Measurements from ENCODE around the gene PCDHA1.

The PCDHA1 gene

DNA sequence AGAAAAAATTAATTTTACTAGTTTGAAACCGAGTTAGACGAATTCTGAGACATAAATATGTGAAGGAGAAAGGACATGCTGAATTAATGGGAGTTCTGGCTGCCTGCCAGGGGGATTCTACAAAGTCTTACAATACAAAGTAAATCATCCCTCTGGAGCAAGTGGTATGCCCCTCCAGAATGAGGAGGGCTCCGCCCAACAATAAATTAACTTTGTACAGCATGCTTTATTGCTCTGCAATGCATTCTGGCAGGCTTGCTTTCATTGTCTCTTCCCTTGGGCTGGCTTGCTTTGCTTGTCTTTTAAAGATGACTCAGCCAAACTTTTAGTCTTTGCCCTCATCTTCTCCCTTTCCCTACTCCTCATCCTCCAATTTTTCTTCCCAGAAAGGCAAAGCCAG, 253.6 kb downstream of the PCDHA1 start:
- TF ChIP-seq ZNF2 (tag by site-specific recombination; IDR thresholded peaks at IDR 0.05) (no peak), YY1 (tag by site-specific recombination; IDR thresholded peaks at IDR 0.05) (no peak), ZNF510 (tag by site-specific recombination; IDR thresholded peaks at IDR 0.05; ENCODE audit: insufficient replicate concordance) (no peak), MEIS1 (CRISPR knock-in tag; IDR thresholded peaks at IDR 0.05; ENCODE audit: borderline replicate concordance) (peak; percentile 52; the same call in 1 of the 2 replicates), SP7 (tag by site-specific recombination; IDR thresholded peaks at IDR 0.05) (0 out of 2 replicates have a peak, but pooled peaks have one; percentile 39), PRDM1 (tag by site-specific recombination; IDR thresholded peaks at IDR 0.05) (peak; percentile 6; the same call in 1 of the 2 replicates), ZNF768 (tag by site-specific recombination; IDR thresholded peaks at IDR 0.05) (no peak), TRIM28 (IDR thresholded peaks at IDR 0.05; ENCODE audit: borderline replicate concordance, low read length) (no peak)
- TF ChIP-seq, protein P1, sequence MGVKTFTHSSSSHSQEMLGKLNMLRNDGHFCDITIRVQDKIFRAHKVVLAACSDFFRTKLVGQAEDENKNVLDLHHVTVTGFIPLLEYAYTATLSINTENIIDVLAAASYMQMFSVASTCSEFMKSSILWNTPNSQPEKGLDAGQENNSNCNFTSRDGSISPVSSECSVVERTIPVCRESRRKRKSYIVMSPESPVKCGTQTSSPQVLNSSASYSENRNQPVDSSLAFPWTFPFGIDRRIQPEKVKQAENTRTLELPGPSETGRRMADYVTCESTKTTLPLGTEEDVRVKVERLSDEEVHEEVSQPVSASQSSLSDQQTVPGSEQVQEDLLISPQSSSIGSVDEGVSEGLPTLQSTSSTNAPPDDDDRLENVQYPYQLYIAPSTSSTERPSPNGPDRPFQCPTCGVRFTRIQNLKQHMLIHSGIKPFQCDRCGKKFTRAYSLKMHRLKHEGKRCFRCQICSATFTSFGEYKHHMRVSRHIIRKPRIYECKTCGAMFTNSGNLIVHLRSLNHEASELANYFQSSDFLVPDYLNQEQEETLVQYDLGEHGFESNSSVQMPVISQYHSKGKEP (tag by site-specific recombination; IDR thresholded peaks at IDR 0.05), result peak; percentile 92
- TF ChIP-seq, protein P2, sequence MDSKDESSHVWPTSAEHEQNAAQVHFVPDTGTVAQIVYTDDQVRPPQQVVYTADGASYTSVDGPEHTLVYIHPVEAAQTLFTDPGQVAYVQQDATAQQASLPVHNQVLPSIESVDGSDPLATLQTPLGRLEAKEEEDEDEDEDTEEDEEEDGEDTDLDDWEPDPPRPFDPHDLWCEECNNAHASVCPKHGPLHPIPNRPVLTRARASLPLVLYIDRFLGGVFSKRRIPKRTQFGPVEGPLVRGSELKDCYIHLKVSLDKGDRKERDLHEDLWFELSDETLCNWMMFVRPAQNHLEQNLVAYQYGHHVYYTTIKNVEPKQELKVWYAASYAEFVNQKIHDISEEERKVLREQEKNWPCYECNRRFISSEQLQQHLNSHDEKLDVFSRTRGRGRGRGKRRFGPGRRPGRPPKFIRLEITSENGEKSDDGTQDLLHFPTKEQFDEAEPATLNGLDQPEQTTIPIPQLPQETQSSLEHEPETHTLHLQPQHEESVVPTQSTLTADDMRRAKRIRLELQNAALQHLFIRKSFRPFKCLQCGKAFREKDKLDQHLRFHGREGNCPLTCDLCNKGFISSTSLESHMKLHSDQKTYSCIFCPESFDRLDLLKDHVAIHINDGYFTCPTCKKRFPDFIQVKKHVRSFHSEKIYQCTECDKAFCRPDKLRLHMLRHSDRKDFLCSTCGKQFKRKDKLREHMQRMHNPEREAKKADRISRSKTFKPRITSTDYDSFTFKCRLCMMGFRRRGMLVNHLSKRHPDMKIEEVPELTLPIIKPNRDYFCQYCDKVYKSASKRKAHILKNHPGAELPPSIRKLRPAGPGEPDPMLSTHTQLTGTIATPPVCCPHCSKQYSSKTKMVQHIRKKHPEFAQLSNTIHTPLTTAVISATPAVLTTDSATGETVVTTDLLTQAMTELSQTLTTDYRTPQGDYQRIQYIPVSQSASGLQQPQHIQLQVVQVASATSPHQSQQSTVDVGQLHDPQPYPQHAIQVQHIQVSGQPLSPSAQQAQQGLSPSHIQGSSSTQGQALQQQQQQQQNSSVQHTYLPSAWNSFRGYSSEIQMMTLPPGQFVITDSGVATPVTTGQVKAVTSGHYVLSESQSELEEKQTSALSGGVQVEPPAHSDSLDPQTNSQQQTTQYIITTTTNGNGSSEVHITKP (tag by site-specific recombination; IDR thresholded peaks at IDR 0.05), result peak; percentile 54
- Histone ChIP-seq H3K4me3 (ENCODE audit: low read depth, low read length) (no peak overlapping the region), H3K4me1 (ENCODE audit: control insufficient read depth, insufficient read depth, low read length) (peaks cover 14% of the 10 kb centered on the region), H3K36me3 (ENCODE audit: control insufficient read depth in 2 of 2, insufficient read depth in 1 of 2, low read length in 2 of 2) (no peaks in the 10 kb centered on the region), H3K9me3 (ENCODE audit: control insufficient read depth, insufficient read depth, low read depth, low read length) (no peaks in the 10 kb centered on the region), H3K27ac (ENCODE audit: extremely low read depth, low read depth, low read length) (peak overlapping the region; percentile 25)
- ChIA-PET POLR2A (interaction anchor here (0.7 to 2.3 kb wide), 2 partner anchors 74 to 113 kb away, joined by 3 to 11 read pairs; partner anchors contain the start of gene PCDHAC2), CTCF (interaction anchor here (0.6 to 3.8 kb wide), 37 partner anchors 13 to 255 kb away, joined by 3 to 81 read pairs (median 4); partner anchors contain the start of genes PCDHA10, PCDHA11, PCDHA13 and PCDHA8)

DNA sequence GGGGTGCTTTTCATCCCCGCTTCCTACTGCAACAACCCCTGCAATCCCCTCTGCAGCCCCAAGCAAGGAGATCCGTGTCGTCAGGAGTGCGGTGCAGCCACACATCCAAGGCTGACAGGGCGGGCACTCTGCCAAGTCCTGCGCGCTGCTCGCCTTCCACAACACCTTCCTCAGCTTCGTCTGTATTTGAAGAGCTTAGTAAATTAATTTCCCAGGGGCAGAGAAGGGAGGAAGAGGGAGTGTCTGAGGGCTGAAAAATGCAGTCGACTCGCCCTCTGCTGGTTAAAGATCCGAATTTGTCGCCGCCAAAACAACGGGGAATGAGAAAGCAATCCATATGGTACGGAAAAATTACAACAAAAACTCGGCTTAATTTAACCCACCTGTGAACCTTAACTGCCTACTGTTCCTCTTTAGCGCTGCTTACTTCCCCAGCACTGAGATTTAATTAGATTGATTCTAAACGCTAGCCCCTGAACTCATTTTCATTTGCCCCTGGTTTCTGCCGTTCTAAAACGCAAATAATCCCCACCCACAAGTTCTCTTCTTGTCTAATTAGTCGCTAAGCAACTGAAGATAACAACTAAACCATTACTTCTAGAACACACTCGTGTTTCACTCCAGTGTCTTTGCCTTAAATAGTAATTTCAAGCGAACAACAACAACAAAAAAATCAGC, 254.3 kb downstream of the PCDHA1 start:
- Histone ChIP-seq H3K4me1 (ENCODE audit: control insufficient read depth, insufficient read depth, low read length) (peaks cover 14% of the 10 kb centered on the region), H3K4me3 (ENCODE audit: low read depth, low read length) (peak overlapping the region; percentile 32), H3K27ac (ENCODE audit: extremely low read depth, low read depth, low read length) (peak overlapping the region; percentile 25; the same call in 1 of the 2 replicates), H3K9me3 (ENCODE audit: control insufficient read depth, insufficient read depth, low read depth, low read length) (no peaks in the 10 kb centered on the region), H3K36me3 (ENCODE audit: control insufficient read depth in 2 of 2, insufficient read depth in 1 of 2, low read length in 2 of 2) (no peaks in the 10 kb centered on the region)
- ChIA-PET CTCF (interaction anchor here (0.6 to 3.8 kb wide), 43 partner anchors 13 to 256 kb away, joined by 3 to 81 read pairs (median 4); partner anchors contain the start of genes PCDHA10, PCDHA11, PCDHA13 and PCDHA8), POLR2A (interaction anchor here (0.7 to 2.3 kb wide), 3 partner anchors 74 to 171 kb away, joined by 3 to 11 read pairs (median 3); partner anchors contain the start of gene PCDHAC2)
- TF ChIP-seq, protein P3, sequence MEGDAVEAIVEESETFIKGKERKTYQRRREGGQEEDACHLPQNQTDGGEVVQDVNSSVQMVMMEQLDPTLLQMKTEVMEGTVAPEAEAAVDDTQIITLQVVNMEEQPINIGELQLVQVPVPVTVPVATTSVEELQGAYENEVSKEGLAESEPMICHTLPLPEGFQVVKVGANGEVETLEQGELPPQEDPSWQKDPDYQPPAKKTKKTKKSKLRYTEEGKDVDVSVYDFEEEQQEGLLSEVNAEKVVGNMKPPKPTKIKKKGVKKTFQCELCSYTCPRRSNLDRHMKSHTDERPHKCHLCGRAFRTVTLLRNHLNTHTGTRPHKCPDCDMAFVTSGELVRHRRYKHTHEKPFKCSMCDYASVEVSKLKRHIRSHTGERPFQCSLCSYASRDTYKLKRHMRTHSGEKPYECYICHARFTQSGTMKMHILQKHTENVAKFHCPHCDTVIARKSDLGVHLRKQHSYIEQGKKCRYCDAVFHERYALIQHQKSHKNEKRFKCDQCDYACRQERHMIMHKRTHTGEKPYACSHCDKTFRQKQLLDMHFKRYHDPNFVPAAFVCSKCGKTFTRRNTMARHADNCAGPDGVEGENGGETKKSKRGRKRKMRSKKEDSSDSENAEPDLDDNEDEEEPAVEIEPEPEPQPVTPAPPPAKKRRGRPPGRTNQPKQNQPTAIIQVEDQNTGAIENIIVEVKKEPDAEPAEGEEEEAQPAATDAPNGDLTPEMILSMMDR (tag by site-specific recombination; IDR thresholded peaks at IDR 0.05), result peak; percentile 20; the same call in 1 of the 2 replicates
- TF ChIP-seq ZBTB17 (tag by site-specific recombination; IDR thresholded peaks at IDR 0.05), result peak; percentile 54; the same call in 1 of the 2 replicates
- TF ChIP-seq WT1 (tag by site-specific recombination; IDR thresholded peaks at IDR 0.05), result peak; percentile 50; the same call in 1 of the 2 replicates
- peak; percentile 61 for TF ChIP-seq ZNF654 (tag by site-specific recombination; IDR thresholded peaks at IDR 0.05; ENCODE audit: low read depth)
- no peak for TF ChIP-seq MZF1 (tag by site-specific recombination; IDR thresholded peaks at IDR 0.05; ENCODE audit: borderline replicate concordance)
- TF ChIP-seq ZNF112 (tag by site-specific recombination; IDR thresholded peaks at IDR 0.05), result no peak
- no peak for TF ChIP-seq ZNF354C (tag by site-specific recombination; IDR thresholded peaks at IDR 0.05; ENCODE audit: borderline replicate concordance, low read depth)
- TF ChIP-seq FEZF1 (tag by site-specific recombination; IDR thresholded peaks at IDR 0.05), result no peak
- no peak for TF ChIP-seq ZNF549 (tag by site-specific recombination; IDR thresholded peaks at IDR 0.05)
- 0 out of 2 replicates have a peak, but pooled peaks have one; percentile 18 for TF ChIP-seq ZNF366 (tag by site-specific recombination; conservative IDR thresholded peaks at IDR 0.05)
- TF ChIP-seq ZNF146 (tag by site-specific recombination; IDR thresholded peaks at IDR 0.05), result no peak
- TF ChIP-seq, protein P4, sequence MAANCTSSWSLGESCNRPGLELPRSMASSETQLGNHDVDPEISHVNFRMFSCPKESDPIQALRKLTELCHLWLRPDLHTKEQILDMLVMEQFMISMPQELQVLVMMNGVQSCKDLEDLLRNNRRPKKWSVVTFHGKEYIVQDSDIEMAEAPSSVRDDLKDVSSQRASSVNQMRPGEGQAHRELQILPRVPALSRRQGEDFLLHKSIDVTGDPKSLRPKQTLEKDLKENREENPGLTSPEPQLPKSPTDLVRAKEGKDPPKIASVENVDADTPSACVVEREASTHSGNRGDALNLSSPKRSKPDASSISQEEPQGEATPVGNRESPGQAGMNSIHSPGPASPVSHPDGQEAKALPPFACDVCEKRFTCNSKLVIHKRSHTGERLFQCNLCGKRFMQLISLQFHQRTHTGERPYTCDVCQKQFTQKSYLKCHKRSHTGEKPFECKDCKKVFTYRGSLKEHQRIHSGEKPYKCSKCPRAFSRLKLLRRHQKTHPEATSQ (tag by site-specific recombination; IDR thresholded peaks at IDR 0.05), result no peak
- TF ChIP-seq, protein P1 (tag by site-specific recombination; IDR thresholded peaks at IDR 0.05), result no peak; the same call in 1 of the 2 replicates
